ENCODE measurements around the gene S100A5.

DNA sequence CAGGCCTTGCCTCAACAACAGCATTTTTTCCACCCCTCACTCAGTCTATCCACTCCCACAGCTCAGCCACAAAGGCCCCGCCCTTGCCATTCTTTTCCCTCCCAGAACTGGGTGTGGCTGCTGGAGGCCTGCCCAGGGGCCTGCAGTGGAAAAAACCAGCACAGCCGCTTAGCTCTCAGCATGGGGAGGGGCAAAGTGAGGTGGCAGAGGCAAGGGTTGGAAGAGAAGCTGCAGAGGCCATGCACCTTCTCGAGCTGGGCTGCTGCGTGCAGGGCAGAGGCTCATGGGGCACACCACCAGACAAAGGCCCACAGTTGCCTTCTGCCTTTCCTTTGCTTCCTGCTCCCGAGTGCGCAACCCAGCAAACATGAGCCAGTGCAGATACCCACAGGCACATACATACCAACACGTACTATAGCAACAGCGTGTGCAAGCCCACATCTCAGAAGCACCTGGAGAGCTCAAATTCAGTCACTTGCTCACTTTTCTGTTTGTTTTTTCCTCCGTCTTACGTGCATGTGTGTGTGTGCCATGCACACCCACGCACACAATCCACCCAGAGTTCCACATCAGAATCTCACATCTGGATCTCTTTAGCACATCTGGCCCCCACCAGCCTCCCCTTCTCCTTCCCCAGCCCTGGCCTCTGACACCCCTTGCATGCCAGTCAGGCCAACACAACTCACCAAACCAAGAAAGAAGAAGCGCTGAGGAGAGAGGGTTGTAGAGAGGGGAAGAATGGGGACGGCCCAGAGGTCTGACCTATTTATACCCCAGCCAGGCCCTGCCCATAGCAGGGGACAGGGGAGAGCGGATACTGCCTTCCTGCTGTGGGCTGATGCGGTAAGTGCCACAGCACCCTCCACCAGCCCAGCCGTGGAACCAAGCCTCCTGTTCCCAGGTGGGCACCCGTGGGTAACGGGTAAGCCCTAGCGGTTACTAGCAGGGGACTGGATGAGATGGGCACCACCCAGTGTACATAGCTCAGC is 4.6 kb upstream of the S100A5 start, which contains the start of gene S100A4:
- no peak for TF ChIP-seq CTCF (IDR thresholded peaks at IDR 0.05)
- peak; percentile 44 for TF ChIP-seq POLR2A (IDR thresholded peaks at IDR 0.05)
